ENCODE results near the gene ALG8.
"Not testable (repeated sequence)": the region's sequence is repeated elsewhere in the genome, so short reads cannot be mapped to it uniquely, and the experiment has no call there.

ALG8 gene

DNA sequence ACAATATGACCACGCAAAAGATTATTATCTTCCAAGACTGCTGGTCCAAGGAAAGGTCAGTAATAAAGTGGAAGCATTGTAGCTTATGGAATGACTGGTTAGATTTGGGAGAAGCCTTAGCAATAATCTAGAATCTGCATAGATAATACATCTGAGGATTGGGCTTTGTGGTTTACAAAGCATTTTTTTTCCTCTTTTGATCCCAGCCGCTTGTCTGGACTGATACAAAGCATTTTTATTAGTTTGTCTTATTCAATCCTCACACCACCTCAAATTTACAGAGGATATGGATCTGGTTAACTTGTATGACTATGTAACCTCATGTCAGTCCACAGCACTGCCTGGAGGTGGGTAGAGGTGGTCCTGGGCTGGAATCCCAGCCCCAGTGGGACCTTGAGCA lies 76.8 kb downstream of the ALG8 start:
- H3K4me3 Mint-ChIP-seq, result no peak overlapping the region
- no peak overlapping the region for H3K27ac Mint-ChIP-seq
- H3K9me3 Mint-ChIP-seq, result no peaks in the 10 kb centered on the region
- H3K4me1 Mint-ChIP-seq (ENCODE audit: low read depth), result no peaks in the 10 kb centered on the region
- no peak for DNase-seq (ENCODE audit: low spot score)
- peaks cover 8% of the 10 kb centered on the region for H3K36me3 Mint-ChIP-seq (ENCODE audit: low read depth)
- H3K27me3 Mint-ChIP-seq (ENCODE audit: low read depth), result no peaks in the 10 kb centered on the region

- Mint-ChIP-seq H3K36me3 (ENCODE audit: low read depth) (peaks cover 3% of the 10 kb centered on the region), H3K4me1 (ENCODE audit: low read depth) (no peaks in the 10 kb centered on the region), H3K9me3 (no peaks in the 10 kb centered on the region), H3K27ac (no peak overlapping the region), H3K4me3 (no peak overlapping the region), H3K27me3 (ENCODE audit: low read depth) (no peaks in the 10 kb centered on the region)
- no peak for DNase-seq (ENCODE audit: low spot score)
Measured at GRCh38 chr11:78061921-78062311, 77.5 kb downstream of the ALG8 start.

GRCh38 chr11:78061088-78061920 lies 78.1 kb downstream of the ALG8 start:
- Mint-ChIP-seq H3K27ac (no peak overlapping the region), H3K27me3 (ENCODE audit: low read depth) (no peaks in the 10 kb centered on the region), H3K9me3 (no peaks in the 10 kb centered on the region), H3K36me3 (ENCODE audit: low read depth) (peaks cover 3% of the 10 kb centered on the region), H3K4me3 (no peak overlapping the region), H3K4me1 (ENCODE audit: low read depth) (no peaks in the 10 kb centered on the region)
- DNase-seq (ENCODE audit: low spot score), result no peak

- no peak overlapping the region for H3K27ac Mint-ChIP-seq
- no peak for DNase-seq (ENCODE audit: low spot score)
- H3K9me3 Mint-ChIP-seq, result no peaks in the 10 kb centered on the region
- H3K36me3 Mint-ChIP-seq (ENCODE audit: low read depth), result peaks cover 3% of the 10 kb centered on the region
- H3K4me1 Mint-ChIP-seq (ENCODE audit: low read depth), result no peaks in the 10 kb centered on the region
- no peak overlapping the region for H3K4me3 Mint-ChIP-seq
- no peaks in the 10 kb centered on the region for H3K27me3 Mint-ChIP-seq (ENCODE audit: low read depth)
Measured at GRCh38 chr11:78060533-78060932, 78.9 kb downstream of the ALG8 start.

DNA sequence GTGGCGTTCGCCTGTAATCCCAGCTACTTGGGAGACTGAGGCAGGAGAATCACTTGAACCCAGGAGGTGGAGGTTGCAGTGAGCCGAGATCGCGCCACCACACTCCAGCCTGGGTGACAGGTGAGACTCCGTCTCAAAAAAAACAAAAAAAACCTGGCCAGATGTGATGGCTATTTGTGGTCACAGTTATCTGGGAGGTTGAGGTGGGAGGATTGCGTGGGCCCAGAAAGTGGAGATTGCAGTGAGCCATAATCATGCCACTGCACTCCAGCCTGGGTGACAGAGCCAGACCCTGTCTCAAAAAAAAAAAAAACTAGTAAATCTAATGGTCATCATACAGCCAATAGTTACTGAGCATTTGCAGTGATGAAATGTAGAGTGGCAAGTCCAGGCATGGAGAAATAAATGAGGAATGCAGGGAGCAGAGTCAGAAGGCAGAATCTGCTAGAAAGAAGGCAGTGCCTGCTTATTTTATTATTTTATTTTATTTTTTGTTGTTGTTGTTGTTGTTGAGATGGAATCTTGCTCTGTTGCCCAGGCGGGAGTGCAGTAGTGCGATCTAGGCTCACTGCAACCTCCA lies 79.6 kb downstream of the ALG8 start:
- H3K9me3 Mint-ChIP-seq; H3K36me3 Mint-ChIP-seq (ENCODE audit: low read depth); H3K27ac Mint-ChIP-seq; DNase-seq (ENCODE audit: low spot score); H3K4me1 Mint-ChIP-seq (ENCODE audit: low read depth); H3K27me3 Mint-ChIP-seq (ENCODE audit: low read depth); H3K4me3 Mint-ChIP-seq: not testable (repeated sequence)

- Mint-ChIP-seq H3K36me3 (ENCODE audit: low read depth) (no peaks in the 10 kb centered on the region), H3K4me1 (ENCODE audit: low read depth) (no peaks in the 10 kb centered on the region), H3K27ac (no peak overlapping the region), H3K27me3 (ENCODE audit: low read depth) (no peaks in the 10 kb centered on the region), H3K4me3 (no peak overlapping the region), H3K9me3 (no peaks in the 10 kb centered on the region)
- no peak for DNase-seq (ENCODE audit: low spot score)
Measured at GRCh38 chr11:78057462-78058055, 81.9 kb downstream of the ALG8 start.

DNA sequence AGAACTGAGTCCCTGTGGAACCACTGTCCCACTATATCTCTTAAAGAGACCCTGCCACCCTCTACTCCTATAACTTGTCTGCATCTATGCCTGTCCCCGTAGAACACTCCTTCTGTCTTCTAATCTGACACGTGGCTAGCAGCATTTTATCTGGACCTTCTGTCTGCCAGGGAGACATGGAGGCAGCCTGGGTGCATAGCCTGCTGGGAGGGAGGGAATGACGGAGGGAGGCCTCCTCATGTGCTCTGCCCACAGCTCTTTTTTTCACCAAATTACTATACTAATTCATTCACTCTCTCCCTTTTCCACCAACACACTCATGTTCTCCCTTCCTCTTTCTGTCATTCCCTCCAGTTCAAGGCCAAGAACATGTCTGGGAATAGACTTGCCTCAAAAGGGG lies 83.3 kb downstream of the ALG8 start:
- Mint-ChIP-seq H3K27me3 (ENCODE audit: low read depth) (no peaks in the 10 kb centered on the region), H3K4me3 (no peak overlapping the region), H3K4me1 (ENCODE audit: low read depth) (peaks cover 3% of the 10 kb centered on the region), H3K9me3 (no peaks in the 10 kb centered on the region), H3K36me3 (ENCODE audit: low read depth) (no peaks in the 10 kb centered on the region), H3K27ac (no peak overlapping the region)
- DNase-seq (ENCODE audit: low spot score), result no peak

- no peak overlapping the region for H3K27ac Mint-ChIP-seq
- no peaks in the 10 kb centered on the region for H3K9me3 Mint-ChIP-seq
- no peak overlapping the region for H3K4me3 Mint-ChIP-seq
- no peaks in the 10 kb centered on the region for H3K27me3 Mint-ChIP-seq (ENCODE audit: low read depth)
- H3K36me3 Mint-ChIP-seq (ENCODE audit: low read depth), result no peaks in the 10 kb centered on the region
- no peak for DNase-seq (ENCODE audit: low spot score)
- H3K4me1 Mint-ChIP-seq (ENCODE audit: low read depth), result peaks cover 9% of the 10 kb centered on the region
Measured at GRCh38 chr11:78054971-78055370, 84.5 kb downstream of the ALG8 start.

DNA sequence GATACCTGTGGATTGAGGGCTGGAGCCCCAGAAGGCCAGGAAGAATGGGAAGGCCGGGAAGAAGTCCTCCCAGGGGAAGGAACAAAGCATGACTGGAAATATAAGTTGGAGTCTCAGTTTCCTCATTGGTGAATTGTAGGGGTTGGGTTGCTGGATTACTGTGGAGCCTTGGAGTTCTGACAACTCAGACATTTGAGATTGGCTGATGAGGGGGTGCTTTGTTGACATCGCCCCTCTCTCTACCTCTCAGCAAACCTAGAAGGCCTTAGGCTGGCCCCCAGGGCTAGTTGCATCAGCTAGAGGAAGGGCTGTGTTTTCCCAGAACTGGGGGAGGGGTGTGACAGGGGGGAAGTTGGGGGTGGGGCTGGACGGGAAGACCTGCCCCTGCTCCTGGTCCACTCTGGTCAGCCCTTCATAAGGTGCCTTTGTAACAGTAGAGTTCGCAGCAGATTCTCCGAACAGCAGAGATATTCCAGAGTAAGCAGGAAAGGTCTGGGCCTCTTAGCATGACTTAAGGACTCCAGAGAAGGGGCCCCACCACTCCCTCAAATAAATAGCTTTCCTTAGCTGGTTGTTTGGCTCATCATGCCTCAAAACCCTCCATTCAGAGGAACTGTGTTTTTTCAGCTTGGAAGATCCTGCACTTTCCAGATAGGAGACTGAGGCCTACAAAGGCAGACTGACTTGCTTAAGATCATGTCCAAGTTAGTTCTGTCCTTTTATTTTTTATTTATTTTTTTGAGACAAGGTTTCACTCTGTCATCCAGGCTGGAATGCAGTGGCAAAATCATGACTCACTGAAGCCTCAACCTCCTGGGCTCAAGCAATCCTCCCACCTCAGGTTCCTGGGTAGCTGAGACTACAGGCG lies 88.2 kb downstream of the ALG8 start:
- Mint-ChIP-seq H3K4me3 (no peak overlapping the region), H3K4me1 (ENCODE audit: low read depth) (peaks cover 12% of the 10 kb centered on the region), H3K9me3 (no peaks in the 10 kb centered on the region), H3K27me3 (ENCODE audit: low read depth) (no peaks in the 10 kb centered on the region), H3K27ac (no peak overlapping the region), H3K36me3 (ENCODE audit: low read depth) (no peaks in the 10 kb centered on the region)
- no peak for DNase-seq (ENCODE audit: low spot score)
